HG03342 (cell line): ENCODE measurements around the gene ZC3H6.
"Not testable (repeated sequence)": the region's sequence is repeated elsewhere in the genome, so short reads cannot be mapped to it uniquely, and the experiment has no call there.

Experiments
- ATAC-seq: cut with Tn5 transposase; IDR thresholded peaks from one replicate; pipeline ENCODE4 v1.9.1; 2021; ENCODE audit warnings: mild to moderate bottlenecking, moderate library complexity; ENCODE audit not compliant: unreplicated experiment

Gene ZC3H6

DNA sequence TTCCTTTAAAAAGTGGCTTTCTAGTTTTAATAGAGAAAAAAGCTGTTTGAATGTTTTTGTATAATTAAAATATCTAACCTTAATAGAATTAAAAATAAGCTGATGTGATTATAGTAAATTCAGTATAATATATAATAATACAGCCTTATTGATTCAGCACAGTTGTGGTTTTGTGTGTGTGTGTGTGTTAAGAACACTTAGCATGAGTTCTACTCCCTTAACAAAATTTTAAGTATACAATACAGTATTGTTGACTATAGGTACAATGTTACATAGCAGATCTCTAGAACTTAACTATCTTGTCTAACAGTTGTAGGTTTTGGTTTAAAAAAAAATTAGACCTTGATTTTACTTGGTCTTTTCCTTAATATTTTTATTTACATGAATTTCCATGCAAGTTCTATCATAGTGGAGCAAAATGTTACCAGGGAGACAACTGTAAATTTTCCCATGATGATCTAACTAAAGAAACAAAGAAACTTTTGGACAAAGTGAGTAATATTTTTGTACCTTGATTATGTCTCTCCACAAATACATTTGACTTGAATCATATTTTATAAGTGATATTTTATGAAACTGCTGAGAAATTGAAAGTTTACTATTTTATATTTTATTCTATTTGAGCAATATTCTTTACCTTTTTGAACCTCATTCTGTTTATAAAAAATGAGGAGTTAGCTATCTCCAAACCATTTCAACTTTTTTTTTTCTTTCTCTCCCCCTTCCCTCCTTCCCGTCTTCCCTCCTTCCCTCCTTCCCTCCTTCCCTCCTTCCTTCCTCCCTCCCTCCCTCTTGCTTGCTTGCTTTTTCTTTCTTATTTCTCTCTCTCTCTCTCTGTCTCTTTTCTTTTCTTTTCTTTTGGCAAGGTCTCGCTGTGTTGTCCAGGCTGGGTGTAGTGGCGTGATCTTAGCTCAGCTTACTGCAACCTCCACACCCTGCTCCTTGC is 46.3 kb downstream of the ZC3H6 start:
- no peak for ATAC-seq

DNA sequence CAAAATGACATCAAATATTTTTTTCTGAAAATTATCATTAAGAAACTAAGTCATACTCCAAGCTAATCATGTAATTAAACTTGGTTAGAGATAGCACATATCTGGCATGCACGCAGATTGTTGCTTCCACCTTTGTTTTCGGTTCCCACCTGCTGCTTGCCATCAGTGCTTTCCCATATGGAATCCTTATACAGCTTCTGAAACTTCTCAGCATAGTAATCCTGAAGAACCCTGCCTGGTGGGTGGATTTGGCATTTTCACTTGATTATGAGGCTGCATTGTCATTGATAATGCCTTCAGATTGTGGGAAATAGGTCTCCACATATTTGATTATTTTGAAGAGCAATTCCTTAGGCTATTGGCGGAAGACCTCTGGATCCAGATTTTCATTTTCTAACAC is 47.5 kb downstream of the ZC3H6 start:
- ATAC-seq, result no peak

DNA sequence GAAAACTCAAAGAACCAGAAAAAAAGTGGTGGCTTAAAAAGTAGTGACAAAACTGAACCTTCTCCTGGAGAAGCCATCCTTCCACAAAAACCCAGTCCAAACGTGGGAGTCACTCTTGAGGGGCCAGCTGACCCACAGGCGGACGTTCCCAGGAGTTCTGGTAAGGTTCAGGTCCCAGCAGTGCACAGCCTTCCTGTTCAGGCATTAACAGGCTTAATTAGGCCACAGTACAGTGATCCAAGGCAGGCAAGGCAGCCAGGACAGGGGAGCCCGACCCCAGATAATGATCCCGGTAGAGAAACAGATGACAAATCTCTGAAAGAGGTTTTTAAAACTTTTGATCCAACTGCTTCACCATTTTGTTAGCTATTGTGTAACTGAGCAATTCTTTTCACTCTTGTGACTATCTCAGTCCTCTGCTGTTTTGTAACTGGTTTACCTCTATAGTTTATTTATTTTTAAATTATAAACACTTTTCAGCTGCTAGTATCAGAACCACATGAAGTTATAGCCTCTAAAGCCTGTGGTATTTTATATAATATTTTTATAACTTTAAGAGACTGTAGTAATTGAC is 56.8 kb downstream of the ZC3H6 start:
- ATAC-seq, result no peak

DNA sequence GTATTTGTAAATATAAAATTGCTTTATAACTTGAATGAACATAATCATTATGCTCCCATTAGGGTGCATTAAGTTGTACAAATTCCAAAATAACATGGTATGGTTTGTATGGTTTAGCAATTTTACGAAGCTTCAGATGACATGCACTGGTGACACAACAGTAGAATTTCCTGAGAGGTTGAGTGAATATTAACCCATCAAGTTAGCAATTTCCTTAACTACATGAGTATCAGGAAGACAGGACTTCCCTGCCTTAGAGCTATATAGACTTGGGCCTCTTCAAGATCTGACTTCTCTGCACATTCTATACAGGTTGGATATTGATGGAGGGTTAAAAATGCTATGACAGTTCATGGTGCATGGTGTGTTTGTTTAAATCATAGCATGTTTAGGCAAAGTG is 60.2 kb downstream of the ZC3H6 start:
- ATAC-seq, result no peak

DNA sequence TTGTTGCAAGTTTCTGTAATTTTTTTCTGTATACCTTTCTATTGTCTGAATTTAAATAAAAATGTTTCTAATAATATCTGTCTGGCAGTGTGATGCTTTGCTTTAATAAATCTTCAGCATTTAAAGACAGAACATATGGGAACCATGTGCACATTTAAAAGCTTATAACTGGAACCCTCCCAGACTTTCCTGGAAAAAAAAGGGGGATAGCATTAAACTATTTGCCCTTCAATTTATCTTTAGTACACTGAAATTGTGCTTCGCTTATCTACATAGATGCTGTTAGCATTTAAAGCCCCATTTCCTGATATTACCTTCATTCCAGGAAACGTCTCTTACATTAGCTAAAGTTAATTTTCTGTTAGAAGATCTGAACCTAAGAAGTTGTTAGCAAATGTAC is 64.6 kb downstream of the ZC3H6 start:
- no peak for ATAC-seq

DNA sequence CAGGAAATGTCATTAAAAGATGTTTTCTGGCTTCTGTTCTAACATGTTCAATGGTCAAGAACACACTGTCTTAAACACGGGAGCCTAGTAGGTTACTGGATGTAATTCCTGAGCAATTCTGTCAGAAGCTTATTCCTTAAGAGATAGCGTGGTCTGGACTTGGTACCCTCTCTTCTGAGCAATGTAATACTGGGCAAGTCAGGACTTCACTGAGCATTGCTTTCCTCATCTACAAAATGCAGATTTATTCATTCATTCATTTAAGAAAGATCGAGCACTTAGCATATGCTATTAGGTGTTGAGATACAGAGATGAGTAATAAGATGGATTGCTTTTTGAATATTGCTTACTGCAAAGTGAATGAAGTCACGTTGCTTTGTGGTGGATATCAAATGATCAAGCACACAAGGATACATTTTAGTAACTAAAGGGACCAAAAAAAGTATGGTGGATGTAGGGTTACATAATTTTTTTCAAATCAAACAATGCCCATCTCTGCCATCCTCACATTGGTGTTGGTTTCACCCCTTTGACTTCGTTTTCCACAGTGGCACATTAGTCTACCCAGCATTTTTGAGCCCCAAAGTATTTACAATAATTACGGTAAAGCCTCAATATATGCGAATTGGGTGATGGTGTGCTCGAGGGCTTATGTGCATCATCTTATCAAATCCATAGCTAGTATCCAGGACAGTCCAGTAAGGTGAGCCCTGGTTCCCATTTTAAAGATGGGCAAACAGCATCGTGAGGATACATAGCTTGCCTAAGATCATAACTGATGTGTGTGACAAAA is 65.3 kb downstream of the ZC3H6 start:
- no peak for ATAC-seq

DNA sequence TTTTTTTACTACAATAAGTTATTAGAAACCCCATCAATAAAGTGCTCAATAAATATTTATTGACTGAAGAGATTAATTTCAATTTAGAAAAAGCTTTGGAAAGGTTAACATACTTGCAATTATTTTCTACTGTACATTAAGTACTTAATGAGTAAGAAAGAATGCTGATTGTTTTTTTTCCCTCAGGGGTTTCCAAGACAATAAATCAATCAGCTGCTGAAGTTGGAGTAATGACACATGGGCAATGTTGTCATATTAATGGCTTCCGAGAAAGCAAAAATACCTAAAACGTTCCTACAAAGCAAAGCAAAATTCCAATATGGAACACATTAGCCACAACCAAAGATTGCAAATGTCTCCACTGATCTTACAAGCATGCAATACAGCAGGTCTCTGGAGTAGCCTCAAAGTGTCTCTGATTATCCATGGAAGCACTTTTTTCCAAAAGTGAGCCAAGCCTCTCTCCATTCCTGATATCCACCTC is 66.7 kb downstream of the ZC3H6 start:
- no peak for ATAC-seq

DNA sequence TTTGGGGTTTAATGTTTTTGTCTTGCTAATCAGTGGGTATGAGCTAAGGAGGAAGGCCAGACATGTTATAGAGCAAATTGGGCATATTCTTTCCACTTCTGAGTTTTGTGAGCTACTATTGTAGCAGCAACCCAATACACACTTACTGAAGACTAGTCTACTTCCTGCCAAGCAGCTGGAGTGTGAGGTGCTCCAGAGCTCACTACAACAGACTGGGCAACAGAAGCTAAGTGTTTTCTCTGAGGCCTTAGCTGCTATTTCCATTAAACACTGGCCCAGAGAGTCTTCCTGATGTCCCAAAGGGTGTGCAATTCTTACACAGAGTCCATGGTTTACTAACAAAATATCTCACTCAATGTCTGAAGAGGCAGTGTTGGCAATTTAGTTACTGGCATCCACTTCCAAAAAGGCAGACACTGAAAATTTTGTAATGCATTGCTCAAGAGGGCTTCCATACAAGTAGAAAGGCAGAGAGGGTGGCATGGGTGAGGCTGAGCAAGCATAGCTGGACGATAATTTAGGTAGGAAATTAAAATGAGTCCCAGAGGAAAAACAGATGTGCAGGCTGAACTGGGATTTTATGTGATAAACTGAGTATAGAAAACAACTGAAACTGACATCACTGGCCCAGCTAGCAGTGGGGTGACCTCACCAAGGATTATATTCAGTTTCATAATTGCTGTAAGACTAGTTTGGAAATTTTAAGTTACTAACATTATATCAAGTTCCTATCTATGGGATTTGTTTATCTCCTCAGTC is 68.6 kb downstream of the ZC3H6 start:
- no peak for ATAC-seq

DNA sequence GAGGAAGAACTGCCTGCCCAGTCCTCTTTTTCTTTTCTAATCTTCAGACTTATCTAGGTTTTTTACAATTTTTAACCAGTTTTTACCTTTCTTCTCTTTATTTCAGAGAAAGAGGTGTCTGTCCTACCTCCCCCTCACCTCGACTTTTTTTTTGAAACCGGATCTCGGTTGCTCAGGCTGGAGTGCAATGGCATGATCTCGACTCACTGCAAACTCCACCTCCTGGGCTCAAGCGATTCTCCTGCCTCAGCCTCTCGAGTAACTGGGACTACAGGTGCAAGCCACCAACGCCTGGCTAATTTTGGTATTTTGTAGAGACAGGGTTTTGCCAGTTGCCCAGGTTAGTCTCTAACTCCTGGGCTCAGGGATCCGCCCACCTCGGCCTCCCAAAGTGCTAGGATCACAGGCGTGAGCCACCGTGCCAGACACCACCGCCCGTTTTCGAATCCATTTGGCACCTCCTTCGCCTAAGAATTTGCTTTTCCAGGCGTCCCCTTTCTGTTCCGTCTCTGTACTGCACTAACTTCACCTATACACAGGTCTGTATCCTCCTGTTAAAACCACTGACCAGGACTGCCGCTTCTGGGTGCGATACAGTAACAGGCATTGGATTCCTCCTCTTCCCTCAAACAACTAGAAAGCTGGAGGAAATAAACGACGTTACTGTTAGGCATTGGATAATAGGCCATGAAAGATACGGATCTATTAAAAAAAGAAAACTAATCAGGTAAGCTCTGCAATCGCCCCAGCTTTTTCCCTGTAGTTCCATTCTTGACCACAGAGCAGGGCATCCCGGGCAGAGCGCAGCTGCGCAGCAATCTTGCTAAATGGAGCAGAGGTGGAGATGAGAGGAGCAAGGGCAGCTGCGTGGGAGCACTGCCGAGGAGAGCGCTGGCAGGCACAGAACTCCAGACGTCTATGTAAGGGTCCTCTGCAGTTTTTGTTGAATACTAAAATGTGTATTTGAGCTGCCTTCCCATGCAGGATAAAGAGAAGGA is 69.9 kb downstream of the ZC3H6 start:
- ATAC-seq, result no peak

DNA sequence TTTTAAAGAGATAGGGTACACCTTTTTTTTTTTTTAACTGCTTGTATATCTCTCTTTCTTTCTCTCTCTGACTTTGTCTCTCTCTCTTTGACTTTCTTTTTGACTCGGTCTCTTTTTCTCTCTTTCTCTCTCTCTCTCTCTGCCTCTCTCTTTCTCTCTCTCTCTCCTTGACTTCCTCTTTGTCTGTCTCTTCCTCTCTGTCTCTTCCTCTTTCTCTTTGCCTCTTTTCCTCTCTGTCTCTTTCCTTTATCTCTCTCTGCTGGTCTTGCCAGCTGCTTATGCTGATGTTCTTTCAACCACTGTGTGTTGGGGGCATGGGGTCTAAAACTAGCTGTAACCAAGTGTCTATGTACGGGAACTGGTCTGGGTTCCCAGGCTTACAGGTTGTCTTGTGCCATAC is 76.9 kb downstream of the ZC3H6 start:
- ATAC-seq, result not testable (repeated sequence)

DNA sequence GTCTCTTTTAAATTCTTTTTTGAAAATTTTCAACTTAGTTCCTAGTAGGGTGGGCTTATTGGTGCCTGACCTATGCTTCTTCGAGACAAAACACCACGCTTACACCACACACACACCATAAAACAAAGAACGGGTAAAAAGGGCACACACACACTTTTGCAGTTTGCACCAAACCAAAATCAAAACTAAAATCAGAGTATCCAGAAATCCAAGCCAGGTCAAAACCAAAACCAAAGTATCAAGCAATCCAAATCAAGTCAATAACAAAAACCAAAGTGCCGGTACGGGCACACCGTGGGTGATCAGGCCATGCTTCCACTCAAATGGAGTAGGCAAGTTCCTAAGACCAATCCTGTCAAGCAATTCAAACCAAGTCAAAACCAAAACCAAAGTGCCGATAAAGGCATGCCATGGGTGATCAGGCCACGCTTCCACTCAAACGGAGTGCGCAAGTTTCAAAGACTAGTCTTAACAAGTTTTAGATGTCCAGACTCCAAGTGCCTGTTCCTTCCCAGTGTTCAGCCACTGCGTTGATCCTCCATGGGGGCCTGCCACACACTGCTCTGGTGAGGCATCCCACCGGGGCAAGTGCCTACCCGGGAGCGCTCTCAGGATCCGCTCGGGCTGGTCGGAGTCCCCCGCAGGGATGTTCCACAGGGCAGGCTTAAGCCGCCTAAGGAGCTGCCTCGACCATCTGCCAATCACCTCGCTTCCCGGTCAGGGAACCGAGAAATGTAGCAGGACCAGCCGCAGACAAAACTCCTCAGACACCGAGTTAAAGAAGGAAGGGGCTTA is 77.6 kb downstream of the ZC3H6 start:
- not testable (repeated sequence) for ATAC-seq

DNA sequence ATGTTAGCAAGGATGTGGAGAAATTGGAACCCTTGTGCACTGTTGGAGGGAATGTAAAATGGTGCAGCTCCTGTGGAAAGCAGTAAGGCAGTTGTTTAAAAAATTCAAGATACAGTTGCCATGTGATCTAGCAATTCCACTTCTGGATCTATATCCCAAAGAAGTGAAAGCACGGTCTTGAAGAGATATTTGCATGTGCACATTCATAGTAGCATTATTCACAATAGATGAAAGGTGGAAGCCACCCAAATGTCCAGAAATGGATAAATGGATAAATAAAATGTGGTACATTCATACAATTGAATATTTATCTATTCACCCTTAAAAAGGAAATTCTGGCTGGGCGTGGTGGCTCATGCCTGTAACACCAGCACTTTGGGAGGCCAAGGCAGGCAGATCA is 78.9 kb downstream of the ZC3H6 start:
- not testable (repeated sequence) for ATAC-seq

DNA sequence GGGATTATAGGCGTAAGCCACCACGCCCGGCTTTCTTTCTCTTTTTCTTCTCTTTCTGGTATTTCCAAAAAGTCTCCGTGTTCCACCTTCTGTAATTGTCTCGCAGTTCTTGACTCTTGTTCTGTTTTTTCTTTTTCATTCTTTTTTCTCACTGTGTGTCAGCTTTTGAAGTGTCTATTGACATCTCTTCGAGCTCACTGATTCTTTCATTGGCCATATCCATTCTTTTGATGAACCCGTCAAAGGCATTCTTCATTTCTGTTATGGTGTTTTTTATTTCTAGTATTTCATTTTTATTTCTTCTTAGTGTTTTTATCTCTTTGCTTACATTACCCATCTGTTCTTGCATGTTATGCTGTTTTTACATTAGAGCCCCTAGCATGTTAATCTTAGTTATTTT is 84.7 kb downstream of the ZC3H6 start:
- not testable (repeated sequence) for ATAC-seq
